Neural cell (in vitro differentiated cells): ENCODE results near the gene ODF4.

Source experiments
- EP300 ChIP-seq: fragments of 450-650 bp; conservative IDR thresholded peaks from 2 replicates; pipeline ENCODE4 v1.6.1; 2014; ENCODE audit warnings: antibody characterized with exemption, mild to moderate bottlenecking, moderate library complexity; ENCODE audit not compliant: poor library complexity, severe bottlenecking
- POLR2AphosphoS5 ChIP-seq: IDR thresholded peaks from 2 replicates; pipeline ENCODE4 v1.6.1; 2012
- RAD21 ChIP-seq: fragments of 450-650 bp; conservative IDR thresholded peaks from 2 replicates; pipeline ENCODE4 v1.6.1; 2014; ENCODE audit warnings: antibody characterized with exemption, mild to moderate bottlenecking, moderate library complexity
- TF ChIP-seq, protein P1 (sequence below): fragments of 450-650 bp; IDR thresholded peaks from 2 replicates; pipeline ENCODE4 v1.5.1; 2014; ENCODE audit warnings: antibody characterized with exemption, mild to moderate bottlenecking, moderate library complexity; ENCODE audit not compliant: poor library complexity, severe bottlenecking
- TF ChIP-seq, protein P2 (sequence below): IDR thresholded peaks from 2 replicates; pipeline ENCODE4 v1.6.1; 2012; ENCODE audit warnings: borderline replicate concordance

DNA sequence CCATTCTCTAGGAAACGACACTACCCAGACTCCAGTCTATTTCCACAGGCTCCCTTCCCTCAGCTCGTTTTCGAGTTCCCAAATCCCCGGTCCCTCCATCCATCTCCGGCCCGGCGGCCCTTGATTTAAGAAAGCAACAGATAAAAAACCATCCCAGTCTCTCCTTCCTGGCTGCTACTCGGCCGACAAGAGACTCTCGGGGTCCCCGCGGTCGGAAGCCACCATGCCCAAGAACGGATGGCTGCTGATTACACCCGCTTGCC lies 43.2 kb downstream of the ODF4 start:
- no peak for TF ChIP-seq POLR2AphosphoS5
- TF ChIP-seq, protein P1, sequence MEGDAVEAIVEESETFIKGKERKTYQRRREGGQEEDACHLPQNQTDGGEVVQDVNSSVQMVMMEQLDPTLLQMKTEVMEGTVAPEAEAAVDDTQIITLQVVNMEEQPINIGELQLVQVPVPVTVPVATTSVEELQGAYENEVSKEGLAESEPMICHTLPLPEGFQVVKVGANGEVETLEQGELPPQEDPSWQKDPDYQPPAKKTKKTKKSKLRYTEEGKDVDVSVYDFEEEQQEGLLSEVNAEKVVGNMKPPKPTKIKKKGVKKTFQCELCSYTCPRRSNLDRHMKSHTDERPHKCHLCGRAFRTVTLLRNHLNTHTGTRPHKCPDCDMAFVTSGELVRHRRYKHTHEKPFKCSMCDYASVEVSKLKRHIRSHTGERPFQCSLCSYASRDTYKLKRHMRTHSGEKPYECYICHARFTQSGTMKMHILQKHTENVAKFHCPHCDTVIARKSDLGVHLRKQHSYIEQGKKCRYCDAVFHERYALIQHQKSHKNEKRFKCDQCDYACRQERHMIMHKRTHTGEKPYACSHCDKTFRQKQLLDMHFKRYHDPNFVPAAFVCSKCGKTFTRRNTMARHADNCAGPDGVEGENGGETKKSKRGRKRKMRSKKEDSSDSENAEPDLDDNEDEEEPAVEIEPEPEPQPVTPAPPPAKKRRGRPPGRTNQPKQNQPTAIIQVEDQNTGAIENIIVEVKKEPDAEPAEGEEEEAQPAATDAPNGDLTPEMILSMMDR: no peak
- no peak for TF ChIP-seq EP300
- TF ChIP-seq RAD21: no peak
- TF ChIP-seq, protein P2, sequence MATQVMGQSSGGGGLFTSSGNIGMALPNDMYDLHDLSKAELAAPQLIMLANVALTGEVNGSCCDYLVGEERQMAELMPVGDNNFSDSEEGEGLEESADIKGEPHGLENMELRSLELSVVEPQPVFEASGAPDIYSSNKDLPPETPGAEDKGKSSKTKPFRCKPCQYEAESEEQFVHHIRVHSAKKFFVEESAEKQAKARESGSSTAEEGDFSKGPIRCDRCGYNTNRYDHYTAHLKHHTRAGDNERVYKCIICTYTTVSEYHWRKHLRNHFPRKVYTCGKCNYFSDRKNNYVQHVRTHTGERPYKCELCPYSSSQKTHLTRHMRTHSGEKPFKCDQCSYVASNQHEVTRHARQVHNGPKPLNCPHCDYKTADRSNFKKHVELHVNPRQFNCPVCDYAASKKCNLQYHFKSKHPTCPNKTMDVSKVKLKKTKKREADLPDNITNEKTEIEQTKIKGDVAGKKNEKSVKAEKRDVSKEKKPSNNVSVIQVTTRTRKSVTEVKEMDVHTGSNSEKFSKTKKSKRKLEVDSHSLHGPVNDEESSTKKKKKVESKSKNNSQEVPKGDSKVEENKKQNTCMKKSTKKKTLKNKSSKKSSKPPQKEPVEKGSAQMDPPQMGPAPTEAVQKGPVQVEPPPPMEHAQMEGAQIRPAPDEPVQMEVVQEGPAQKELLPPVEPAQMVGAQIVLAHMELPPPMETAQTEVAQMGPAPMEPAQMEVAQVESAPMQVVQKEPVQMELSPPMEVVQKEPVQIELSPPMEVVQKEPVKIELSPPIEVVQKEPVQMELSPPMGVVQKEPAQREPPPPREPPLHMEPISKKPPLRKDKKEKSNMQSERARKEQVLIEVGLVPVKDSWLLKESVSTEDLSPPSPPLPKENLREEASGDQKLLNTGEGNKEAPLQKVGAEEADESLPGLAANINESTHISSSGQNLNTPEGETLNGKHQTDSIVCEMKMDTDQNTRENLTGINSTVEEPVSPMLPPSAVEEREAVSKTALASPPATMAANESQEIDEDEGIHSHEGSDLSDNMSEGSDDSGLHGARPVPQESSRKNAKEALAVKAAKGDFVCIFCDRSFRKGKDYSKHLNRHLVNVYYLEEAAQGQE: peak; percentile 84
